Amniotic stem cell (primary cell): Measurements from ENCODE around the gene MALRD1.

Experiments used
- DNase-seq: peaks from one replicate; lab custom pipeline; 2025; lab: John Stamatoyannopoulos, UW

Gene MALRD1

GRCh38 chr10:19651549-19651948, 602.9 kb downstream of the MALRD1 start:
- no peak for DNase-seq

- no peak for DNase-seq
Measured at GRCh38 chr10:19652750-19653149, 604.1 kb downstream of the MALRD1 start.

GRCh38 chr10:19653931-19654330, 605.3 kb downstream of the MALRD1 start:
- DNase-seq: no peak

GRCh38 chr10:19654576-19654975, 606.0 kb downstream of the MALRD1 start:
- peak; percentile 13 for DNase-seq

DNA sequence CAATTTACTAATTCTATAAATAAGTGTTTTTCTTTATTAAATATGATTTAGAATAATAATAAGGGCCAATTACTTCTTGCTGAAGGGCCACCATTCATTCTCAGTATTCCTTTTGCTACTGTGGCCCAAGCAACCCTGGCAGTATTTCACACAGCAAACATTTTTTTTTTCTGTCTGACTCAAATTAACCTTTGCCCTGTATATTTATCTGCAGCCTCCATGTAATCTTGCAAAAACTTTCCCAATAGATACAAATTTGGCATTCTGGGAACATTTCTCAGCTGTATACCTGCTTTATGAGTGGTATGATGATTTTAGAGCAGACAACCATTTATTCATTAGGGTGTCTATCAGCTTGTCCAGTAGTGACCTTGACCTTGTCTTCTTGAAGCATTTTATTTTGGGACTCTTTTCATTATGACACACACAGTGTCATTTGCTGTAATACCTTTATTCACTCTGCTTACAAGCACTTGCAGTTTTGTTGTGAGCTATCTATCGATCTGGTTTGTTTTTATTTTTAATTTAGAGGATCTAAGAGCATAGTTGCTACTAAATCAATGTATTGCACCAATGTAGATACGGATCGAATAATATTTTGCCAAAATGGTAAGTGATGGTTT, 607.9 kb downstream of the MALRD1 start:
- no peak for DNase-seq

DNA sequence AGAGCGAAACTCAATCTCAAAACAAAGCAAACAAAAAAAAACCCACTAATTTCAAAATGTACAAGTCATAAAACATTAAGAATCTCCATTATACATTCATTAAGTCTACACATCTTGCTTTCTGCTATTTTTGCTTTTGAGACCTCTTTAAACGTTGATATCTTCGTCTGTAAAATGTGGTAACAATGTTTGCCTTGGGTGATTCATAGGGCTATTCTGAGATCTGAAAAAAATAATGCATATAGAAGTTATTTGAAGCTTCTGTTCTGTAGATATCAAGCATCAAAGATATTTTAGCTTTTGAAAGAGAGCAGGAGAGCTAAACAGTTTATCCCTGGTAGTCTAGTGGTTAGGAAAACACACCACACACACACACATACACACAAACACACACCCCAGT, 609.5 kb downstream of the MALRD1 start:
- DNase-seq: no peak

GRCh38 chr10:19658622-19659233, 610.1 kb downstream of the MALRD1 start:
- DNase-seq: no peak

- no peak for DNase-seq
Measured at GRCh38 chr10:19659920-19660655, 611.5 kb downstream of the MALRD1 start.

GRCh38 chr10:19663344-19663743, 614.7 kb downstream of the MALRD1 start:
- no peak for DNase-seq

GRCh38 chr10:19668116-19668515, 619.5 kb downstream of the MALRD1 start:
- DNase-seq: no peak

DNA sequence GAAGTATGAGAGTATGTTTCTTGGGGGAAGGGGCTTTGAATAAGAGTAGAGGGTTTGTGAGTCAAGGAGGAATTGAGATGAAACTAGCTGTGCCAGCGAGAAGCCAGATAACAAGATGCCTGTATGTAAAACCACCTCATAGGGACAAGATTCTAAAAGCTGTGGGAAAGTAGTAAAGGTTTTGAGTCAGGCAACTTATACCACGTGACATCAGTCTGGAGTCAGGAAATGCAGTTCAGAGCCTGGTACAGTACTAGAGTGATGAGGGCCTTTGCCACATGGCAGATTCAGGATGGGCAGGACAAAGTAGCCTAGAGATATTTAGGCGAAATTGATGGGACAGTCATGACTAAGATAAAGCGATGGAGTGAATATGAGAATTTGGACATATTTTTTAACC, 627.5 kb downstream of the MALRD1 start:
- no peak for DNase-seq

GRCh38 chr10:19683356-19683755, 634.8 kb downstream of the MALRD1 start:
- DNase-seq: no peak

DNA sequence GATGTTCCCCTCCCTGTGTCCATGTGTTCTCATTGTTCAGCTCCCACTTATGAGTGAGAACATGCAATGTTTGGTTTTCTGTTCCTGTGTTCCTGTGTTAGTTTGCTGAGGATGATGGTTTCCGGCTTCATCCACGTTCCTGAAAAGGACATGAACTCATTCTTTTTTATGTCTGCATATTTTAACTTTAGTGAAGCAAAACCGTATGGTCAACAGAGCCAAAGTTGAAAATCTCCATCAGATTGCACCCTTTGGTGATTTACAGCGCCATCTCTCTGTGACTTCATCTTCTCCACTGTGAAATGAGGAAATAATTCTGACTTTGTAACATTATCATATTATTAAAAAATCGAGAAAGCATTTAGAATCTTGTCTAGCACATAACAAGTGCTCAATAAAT, 635.4 kb downstream of the MALRD1 start:
- DNase-seq: no peak

GRCh38 chr10:19688344-19688743, 639.7 kb downstream of the MALRD1 start:
- DNase-seq: no peak

GRCh38 chr10:19689231-19689630, 640.6 kb downstream of the MALRD1 start:
- no peak for DNase-seq

- no peak for DNase-seq
Measured at GRCh38 chr10:19699299-19699698, 650.7 kb downstream of the MALRD1 start.

DNA sequence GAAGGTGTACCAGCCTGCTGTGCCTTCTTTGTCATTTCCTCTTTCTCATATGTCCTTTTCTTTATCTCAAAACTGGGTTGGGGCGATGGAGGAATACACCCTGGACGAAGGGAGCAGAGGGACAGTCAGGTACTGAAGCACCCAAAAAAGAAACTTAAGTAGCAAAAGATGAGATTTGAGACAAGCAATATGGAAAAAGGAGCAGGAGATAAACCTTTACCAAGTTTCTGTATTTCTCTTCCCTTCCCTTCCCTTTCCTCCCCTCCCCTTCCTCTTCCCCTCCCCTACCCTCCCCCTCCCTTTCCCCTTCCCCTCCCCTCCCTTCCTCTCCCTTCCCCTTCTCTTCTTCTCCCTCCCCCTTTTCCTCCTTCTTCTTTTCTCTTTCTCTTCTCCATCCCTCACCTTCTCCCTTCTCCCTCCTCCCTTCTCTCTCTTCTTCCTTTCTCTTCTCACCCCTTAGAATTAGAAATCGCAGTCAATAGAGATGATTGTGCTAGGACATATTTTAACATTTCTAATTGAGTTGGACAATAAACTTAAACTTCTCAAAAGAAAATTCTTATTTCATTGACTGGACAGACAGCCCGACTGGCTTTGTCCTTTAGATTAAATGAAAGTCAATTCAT, 652.9 kb downstream of the MALRD1 start:
- no peak for DNase-seq

GRCh38 chr10:19702215-19702614, 653.6 kb downstream of the MALRD1 start:
- DNase-seq: no peak

GRCh38 chr10:19704544-19704943, 655.9 kb downstream of the MALRD1 start:
- DNase-seq: no peak

DNA sequence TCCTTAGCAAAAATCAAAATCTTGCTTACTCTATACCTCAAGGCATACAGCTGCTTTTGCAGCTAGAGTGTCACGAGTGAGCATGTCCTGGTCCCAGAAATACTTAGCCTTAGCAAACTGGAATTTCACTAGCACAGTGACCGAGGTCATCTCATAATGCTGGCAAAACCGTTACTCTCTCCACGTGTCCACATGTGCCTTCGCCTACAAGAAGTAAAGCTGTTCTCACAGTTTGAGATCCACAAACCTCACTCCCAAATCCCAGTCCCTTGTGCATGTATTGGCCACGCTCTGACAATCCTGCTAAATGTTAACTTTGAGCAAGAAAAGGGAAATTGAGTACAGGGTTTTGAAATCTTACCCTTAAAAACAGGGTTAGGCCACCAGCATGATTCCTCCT, 656.6 kb downstream of the MALRD1 start:
- DNase-seq: no peak

- DNase-seq: no peak
Measured at GRCh38 chr10:19706904-19707303, 658.3 kb downstream of the MALRD1 start.

DNA sequence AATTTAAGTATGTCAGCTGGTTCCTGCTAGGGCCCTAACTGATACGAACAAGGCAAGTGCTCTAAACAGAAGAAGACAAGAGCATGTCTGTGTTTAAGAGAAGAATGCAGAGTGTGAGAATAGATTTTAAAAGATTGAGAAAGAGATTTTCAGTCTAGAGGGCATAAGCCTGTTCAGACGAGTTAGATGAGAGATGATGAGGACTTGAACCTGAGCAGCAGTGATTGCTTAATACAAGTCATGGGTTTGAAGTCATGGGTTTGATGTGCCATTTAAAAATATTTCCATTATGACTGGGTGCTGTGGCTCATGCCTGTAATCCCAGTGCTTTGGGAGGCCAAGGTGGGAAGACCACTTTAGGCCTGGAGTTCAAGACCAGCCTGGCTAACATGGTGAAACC, 658.8 kb downstream of the MALRD1 start:
- no peak for DNase-seq

DNA sequence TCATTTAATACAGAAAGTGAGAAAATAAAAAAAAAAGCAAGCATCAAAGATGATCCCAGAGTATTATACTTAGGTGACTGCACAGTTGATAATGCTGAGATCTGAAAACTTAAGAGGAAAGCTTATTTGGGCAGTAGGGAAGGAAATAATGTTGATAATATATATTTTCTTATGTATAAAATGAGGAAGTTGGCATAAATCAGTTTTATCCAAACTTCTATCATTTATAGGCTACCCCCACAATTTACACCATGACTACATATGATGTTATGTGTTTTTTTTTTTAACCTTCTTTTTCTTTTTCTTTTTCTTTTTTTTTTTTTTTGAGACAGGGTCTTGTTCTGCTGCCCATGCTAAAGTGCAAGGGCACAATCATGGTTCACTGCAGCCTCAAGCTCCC, 659.4 kb downstream of the MALRD1 start:
- no peak for DNase-seq
